ENCODE results near the gene OSBPL10.

Gene OSBPL10

DNA sequence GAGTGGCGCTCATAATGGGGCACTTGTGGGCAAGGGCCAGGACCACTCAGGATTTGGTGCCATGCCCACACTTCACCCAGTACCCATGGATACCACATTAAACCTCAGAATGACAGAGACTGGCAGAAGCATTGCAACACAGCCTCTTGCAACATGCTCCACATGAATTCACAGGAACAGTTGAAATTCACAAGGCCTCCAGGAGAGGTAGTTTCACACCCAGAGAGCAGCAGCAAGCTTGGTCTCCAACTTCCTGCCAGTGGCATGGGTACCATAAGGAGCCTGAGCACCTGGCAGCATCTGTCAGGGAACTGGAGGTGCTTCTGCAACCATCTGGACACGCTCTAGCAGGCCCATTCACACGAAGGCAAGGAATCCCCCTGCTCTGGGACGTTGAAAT, 101.0 kb downstream of the OSBPL10 start:
- Histone ChIP-seq H3K4me1 (ENCODE audit: control insufficient read depth, insufficient read depth, low read depth, low read length) (peaks cover 3% of the 10 kb centered on the region), H2BK12ac (ENCODE audit: low read length in 2 of 2) (no peak overlapping the region), H4K8ac (ENCODE audit: low read length) (no peak overlapping the region), H3K4ac (ENCODE audit: low read depth in 1 of 2, low read length in 2 of 2) (no peak overlapping the region), H2AK5ac (ENCODE audit: low read length, severe bottlenecking) (no peak overlapping the region), H3K14ac (ENCODE audit: low read length in 2 of 2) (no peak overlapping the region), H3K9ac (ENCODE audit: low read length) (no peak overlapping the region), H3K4me2 (ENCODE audit: low read length, poor library complexity, severe bottlenecking) (no peak overlapping the region), H3K79me1 (replicated peaks; ENCODE audit: low read length, poor library complexity, severe bottlenecking) (peaks cover 35% of the 10 kb centered on the region), H3K18ac (ENCODE audit: low read depth in 1 of 2, low read length in 2 of 2) (no peak overlapping the region), H2BK120ac (ENCODE audit: low read depth, low read length) (no peak overlapping the region), H3K4me3 (ENCODE audit: insufficient read depth in 1 of 2, low read depth in 1 of 2, low read length in 2 of 2) (no peak overlapping the region), H3K23ac (ENCODE audit: low read length in 2 of 2) (no peak overlapping the region), H2AFZ (ENCODE audit: low read depth, low read length) (no peak overlapping the region), H3K36me3 (ENCODE audit: control insufficient read depth in 1 of 2, insufficient read depth in 2 of 2, low read depth in 1 of 2, low read length in 2 of 2) (no peaks in the 10 kb centered on the region), H2BK5ac (ENCODE audit: low read depth, low read length, poor library complexity, severe bottlenecking) (no peak overlapping the region), H4K91ac (ENCODE audit: low read length) (no peak overlapping the region), H2BK15ac (ENCODE audit: low read depth, poor library complexity, severe bottlenecking) (no peak overlapping the region), H3K27ac (ENCODE audit: low read length, poor library complexity, severe bottlenecking) (no peak overlapping the region), H3K27me3 (ENCODE audit: control insufficient read depth in 1 of 2, insufficient read depth in 1 of 2, low read length in 2 of 2) (no peaks in the 10 kb centered on the region), H3K9me3 (ENCODE audit: control insufficient read depth, low read length) (no peaks in the 10 kb centered on the region)
- 93% methylated on average over 4 of the region's 4 CpGs for WGBS
- DNase-seq, result no peak

DNA sequence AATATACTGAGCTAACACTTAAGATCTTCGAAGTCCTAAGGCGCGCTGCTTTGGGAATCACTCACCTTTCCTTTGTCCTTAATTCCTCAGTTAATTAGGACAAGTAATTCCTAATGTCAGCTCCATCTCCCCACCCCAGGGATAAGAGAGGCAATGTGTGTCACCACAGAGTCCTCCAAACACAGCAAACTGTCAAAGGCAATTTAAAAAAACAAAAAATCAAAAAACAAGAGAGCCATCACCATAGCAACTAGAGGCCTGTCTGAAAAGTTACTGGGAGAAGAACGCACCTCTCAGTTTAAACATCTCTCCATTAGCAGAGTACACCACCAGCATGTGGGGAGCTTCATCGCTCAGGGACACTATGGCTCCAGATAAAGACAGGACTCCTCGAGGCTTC, 101.7 kb downstream of the OSBPL10 start:
- peaks cover 3% of the 10 kb centered on the region for H3K4me1 ChIP-seq (ENCODE audit: control insufficient read depth, insufficient read depth, low read depth, low read length)
- no peak for DNase-seq
- H2BK15ac ChIP-seq (ENCODE audit: low read depth, poor library complexity, severe bottlenecking), result no peak overlapping the region
- H3K9ac ChIP-seq (ENCODE audit: low read length), result no peak overlapping the region
- H3K18ac ChIP-seq (ENCODE audit: low read depth in 1 of 2, low read length in 2 of 2), result no peak overlapping the region
- no peak overlapping the region for H3K14ac ChIP-seq (ENCODE audit: low read length in 2 of 2)
- no peak overlapping the region for H3K4me2 ChIP-seq (ENCODE audit: low read length, poor library complexity, severe bottlenecking)
- no peak overlapping the region for H2BK120ac ChIP-seq (ENCODE audit: low read depth, low read length)
- WGBS, result 97% methylated on average over 6 of the region's 6 CpGs
- H3K79me1 ChIP-seq (replicated peaks; ENCODE audit: low read length, poor library complexity, severe bottlenecking), result peaks cover 35% of the 10 kb centered on the region
- no peak overlapping the region for H2AFZ ChIP-seq (ENCODE audit: low read depth, low read length)
- H3K27ac ChIP-seq (ENCODE audit: low read length, poor library complexity, severe bottlenecking), result no peak overlapping the region
- no peaks in the 10 kb centered on the region for H3K36me3 ChIP-seq (ENCODE audit: control insufficient read depth in 1 of 2, insufficient read depth in 2 of 2, low read depth in 1 of 2, low read length in 2 of 2)
- no peak overlapping the region for H3K4ac ChIP-seq (ENCODE audit: low read depth in 1 of 2, low read length in 2 of 2)
- no peak overlapping the region for H3K23ac ChIP-seq (ENCODE audit: low read length in 2 of 2)
- no peak overlapping the region for H2BK5ac ChIP-seq (ENCODE audit: low read depth, low read length, poor library complexity, severe bottlenecking)
- no peak overlapping the region for H4K91ac ChIP-seq (ENCODE audit: low read length)
- no peaks in the 10 kb centered on the region for H3K9me3 ChIP-seq (ENCODE audit: control insufficient read depth, low read length)
- no peak overlapping the region for H2AK5ac ChIP-seq (ENCODE audit: low read length, severe bottlenecking)
- H3K4me3 ChIP-seq (ENCODE audit: insufficient read depth in 1 of 2, low read depth in 1 of 2, low read length in 2 of 2), result no peak overlapping the region
- no peak overlapping the region for H2BK12ac ChIP-seq (ENCODE audit: low read length in 2 of 2)
- no peak overlapping the region for H4K8ac ChIP-seq (ENCODE audit: low read length)
- no peaks in the 10 kb centered on the region for H3K27me3 ChIP-seq (ENCODE audit: control insufficient read depth in 1 of 2, insufficient read depth in 1 of 2, low read length in 2 of 2)

DNA sequence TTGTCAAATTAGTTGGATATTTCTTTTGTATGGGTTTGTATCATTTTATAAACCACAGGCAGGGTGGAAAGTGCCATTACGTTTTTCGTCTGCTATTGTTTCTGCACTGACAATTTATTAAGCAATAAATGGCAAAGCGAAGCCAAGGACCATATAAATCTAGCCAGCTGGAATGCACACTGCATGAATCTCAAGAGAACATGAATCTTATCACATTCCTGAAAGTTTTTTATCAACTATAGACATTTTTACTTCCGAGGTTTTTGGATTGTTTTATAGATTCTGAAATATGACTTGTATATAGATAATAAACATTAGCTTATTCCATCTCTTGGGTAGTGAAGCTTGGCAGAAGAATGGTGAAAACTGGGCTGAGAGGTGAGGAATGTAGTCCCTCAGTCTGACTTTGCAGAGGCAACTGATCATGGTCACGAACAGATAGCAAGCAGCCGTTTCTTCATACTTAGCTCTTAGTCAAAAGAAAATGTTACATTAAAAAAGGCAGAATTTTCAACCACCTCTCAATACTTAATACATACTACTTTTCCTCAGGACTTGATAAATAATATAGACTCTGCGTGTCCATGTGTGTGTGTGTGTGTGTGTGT, 102.7 kb downstream of the OSBPL10 start:
- peak overlapping the region; percentile 26 for H3K9ac ChIP-seq (ENCODE audit: low read length)
- WGBS, result 89% methylated on average over 4 of the region's 7 CpGs
- peaks cover 32% of the 10 kb centered on the region for H3K79me1 ChIP-seq (replicated peaks; ENCODE audit: low read length, poor library complexity, severe bottlenecking)
- no peaks in the 10 kb centered on the region for H3K9me3 ChIP-seq (ENCODE audit: control insufficient read depth, low read length)
- DNase-seq, result no peak
- no peak overlapping the region for H3K18ac ChIP-seq (ENCODE audit: low read depth in 1 of 2, low read length in 2 of 2)
- no peak overlapping the region for H4K8ac ChIP-seq (ENCODE audit: low read length)
- no peak overlapping the region for H3K14ac ChIP-seq (ENCODE audit: low read length in 2 of 2)
- no peak overlapping the region for H3K4ac ChIP-seq (ENCODE audit: low read depth in 1 of 2, low read length in 2 of 2)
- H2AFZ ChIP-seq (ENCODE audit: low read depth, low read length), result no peak overlapping the region
- peaks cover 3% of the 10 kb centered on the region for H3K4me1 ChIP-seq (ENCODE audit: control insufficient read depth, insufficient read depth, low read depth, low read length)
- no peak overlapping the region for H2AK5ac ChIP-seq (ENCODE audit: low read length, severe bottlenecking)
- no peak overlapping the region for H2BK5ac ChIP-seq (ENCODE audit: low read depth, low read length, poor library complexity, severe bottlenecking)
- no peak overlapping the region for H3K23ac ChIP-seq (ENCODE audit: low read length in 2 of 2)
- no peak overlapping the region for H3K27ac ChIP-seq (ENCODE audit: low read length, poor library complexity, severe bottlenecking)
- H2BK15ac ChIP-seq (ENCODE audit: low read depth, poor library complexity, severe bottlenecking), result no peak overlapping the region
- H2BK12ac ChIP-seq (ENCODE audit: low read length in 2 of 2), result no peak overlapping the region
- no peaks in the 10 kb centered on the region for H3K27me3 ChIP-seq (ENCODE audit: control insufficient read depth in 1 of 2, insufficient read depth in 1 of 2, low read length in 2 of 2)
- no peak overlapping the region for H2BK120ac ChIP-seq (ENCODE audit: low read depth, low read length)
- H3K36me3 ChIP-seq (ENCODE audit: control insufficient read depth in 1 of 2, insufficient read depth in 2 of 2, low read depth in 1 of 2, low read length in 2 of 2), result no peaks in the 10 kb centered on the region
- H3K4me2 ChIP-seq (ENCODE audit: low read length, poor library complexity, severe bottlenecking), result no peak overlapping the region
- no peak overlapping the region for H4K91ac ChIP-seq (ENCODE audit: low read length)
- peak overlapping the region in 1 of 2 experiments; percentile 33 for H3K4me3 ChIP-seq (ENCODE audit: insufficient read depth in 1 of 2, low read depth in 1 of 2, low read length in 2 of 2)

DNA sequence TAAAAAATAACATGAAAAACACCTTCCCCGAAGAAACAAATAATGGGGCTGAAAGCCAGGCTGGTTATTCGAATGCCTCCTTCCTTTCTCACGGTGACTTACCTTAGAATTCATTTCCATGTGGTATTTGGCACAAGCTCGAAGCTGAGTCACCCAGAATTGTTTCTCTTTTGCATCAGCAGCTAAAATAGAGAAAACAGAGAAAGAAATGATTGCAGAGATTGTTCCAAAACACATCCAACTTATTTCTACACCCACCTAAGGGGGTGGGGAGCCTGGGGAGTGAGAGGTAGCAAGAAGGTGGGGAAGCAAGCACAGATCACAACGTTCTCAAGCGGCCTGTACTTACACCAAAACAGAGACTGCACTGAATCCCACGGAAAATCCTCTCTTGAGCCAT, 104.7 kb downstream of the OSBPL10 start:
- H2BK5ac ChIP-seq (ENCODE audit: low read depth, low read length, poor library complexity, severe bottlenecking), result no peak overlapping the region
- 86% methylated on average over 7 of the region's 7 CpGs for WGBS

More for the DNA sequence above, 104.7 kb downstream of the OSBPL10 start:
- no peak overlapping the region for H3K14ac ChIP-seq (ENCODE audit: low read length in 2 of 2)
- H3K18ac ChIP-seq (ENCODE audit: low read depth in 1 of 2, low read length in 2 of 2), result no peak overlapping the region
- peaks cover 1% of the 10 kb centered on the region for H3K4me1 ChIP-seq (ENCODE audit: control insufficient read depth, insufficient read depth, low read depth, low read length)
- H2BK12ac ChIP-seq (ENCODE audit: low read length in 2 of 2), result no peak overlapping the region
- no peak overlapping the region for H2AFZ ChIP-seq (ENCODE audit: low read depth, low read length)
- no peak overlapping the region for H4K91ac ChIP-seq (ENCODE audit: low read length)
- H3K4me3 ChIP-seq (ENCODE audit: insufficient read depth in 1 of 2, low read depth in 1 of 2, low read length in 2 of 2), result no peak overlapping the region
- peaks cover 0 to 4% of the 10 kb centered on the region in 2 experiments for H3K36me3 ChIP-seq (ENCODE audit: control insufficient read depth in 1 of 2, insufficient read depth in 2 of 2, low read depth in 1 of 2, low read length in 2 of 2)
- H4K8ac ChIP-seq (ENCODE audit: low read length), result no peak overlapping the region
- H3K4ac ChIP-seq (ENCODE audit: low read depth in 1 of 2, low read length in 2 of 2), result no peak overlapping the region
- H2AK5ac ChIP-seq (ENCODE audit: low read length, severe bottlenecking), result no peak overlapping the region
- H3K27ac ChIP-seq (ENCODE audit: low read length, poor library complexity, severe bottlenecking), result peak overlapping the region; percentile 80
- no peak overlapping the region for H2BK120ac ChIP-seq (ENCODE audit: low read depth, low read length)
- H2BK15ac ChIP-seq (ENCODE audit: low read depth, poor library complexity, severe bottlenecking), result no peak overlapping the region
- H3K4me2 ChIP-seq (ENCODE audit: low read length, poor library complexity, severe bottlenecking), result peak overlapping the region; percentile 42
- no peaks in the 10 kb centered on the region for H3K27me3 ChIP-seq (ENCODE audit: control insufficient read depth in 1 of 2, insufficient read depth in 1 of 2, low read length in 2 of 2)
- peaks cover 27% of the 10 kb centered on the region for H3K79me1 ChIP-seq (replicated peaks; ENCODE audit: low read length, poor library complexity, severe bottlenecking)
- H3K23ac ChIP-seq (ENCODE audit: low read length in 2 of 2), result no peak overlapping the region
- no peak overlapping the region for H3K9ac ChIP-seq (ENCODE audit: low read length)
- no peaks in the 10 kb centered on the region for H3K9me3 ChIP-seq (ENCODE audit: control insufficient read depth, low read length)
- peak; percentile 21 for DNase-seq
